BJ (cell line): Measurements from ENCODE around the gene DIS3L2. TPM values are rescaled to one million over a fixed set of nuclear protein-coding genes. Genes with fewer than 3 reads are reported as not detected.

ENCODE experiments used
- CTCF ChIA-PET: fragments of 350-600 bp; formaldehyde crosslinking; extraction: SDS; loops from one replicate; lab custom pipeline; 2021; ENCODE audit warnings: antibody characterized with exemption, inconsistent platforms; lab: Yijun Ruan, JAX
- POLR2A ChIA-PET: fragments of 300-600 bp; sonication (Branson Sonifier 250); formaldehyde crosslinking; extraction: SDS; loops from one replicate; lab custom pipeline; 2021; ENCODE audit warnings: antibody characterized with exemption; lab: Charles Lee
- DNase-seq: peaks from one replicate; pipeline ENCODE4 v3.0.0-alpha.2; 2011; ENCODE audit warnings: low read depth
- H3K27me3 ChIP-seq: 2 replicates; pipeline ENCODE4 v1.6.0; 2011; ENCODE audit warnings: low read length; ENCODE audit not compliant: control insufficient read depth, insufficient read depth
- H3K36me3 ChIP-seq: 2 replicates; pipeline ENCODE4 v1.5.1; 2011; ENCODE audit warnings: low read length; ENCODE audit not compliant: control insufficient read depth, insufficient read depth
- H3K4me3 ChIP-seq: 2 replicates; pipeline ENCODE4 v1.5.1; 2011; ENCODE audit warnings: low read depth, mild to moderate bottlenecking, control low read depth, low read length
- polyA plus RNA-seq: library from polyadenylated mRNA; depleted of rRNA; stranded (reverse); fragments of >200 nt; gene quantifications from 2 replicates; pipeline ENCODE4 v1.2.3, GENCODE V29; 2011
- TF ChIP-seq, protein P1 (sequence below): IDR thresholded peaks from 2 replicates; pipeline ENCODE4 v1.5.1; 2011; ENCODE audit warnings: low read depth, mild to moderate bottlenecking, control low read depth, inconsistent platforms, low read length, moderate library complexity; ENCODE audit not compliant: insufficient read depth

DIS3L2 gene
- polyA plus RNA-seq, 1 experiment: 12.4 TPM

DNA sequence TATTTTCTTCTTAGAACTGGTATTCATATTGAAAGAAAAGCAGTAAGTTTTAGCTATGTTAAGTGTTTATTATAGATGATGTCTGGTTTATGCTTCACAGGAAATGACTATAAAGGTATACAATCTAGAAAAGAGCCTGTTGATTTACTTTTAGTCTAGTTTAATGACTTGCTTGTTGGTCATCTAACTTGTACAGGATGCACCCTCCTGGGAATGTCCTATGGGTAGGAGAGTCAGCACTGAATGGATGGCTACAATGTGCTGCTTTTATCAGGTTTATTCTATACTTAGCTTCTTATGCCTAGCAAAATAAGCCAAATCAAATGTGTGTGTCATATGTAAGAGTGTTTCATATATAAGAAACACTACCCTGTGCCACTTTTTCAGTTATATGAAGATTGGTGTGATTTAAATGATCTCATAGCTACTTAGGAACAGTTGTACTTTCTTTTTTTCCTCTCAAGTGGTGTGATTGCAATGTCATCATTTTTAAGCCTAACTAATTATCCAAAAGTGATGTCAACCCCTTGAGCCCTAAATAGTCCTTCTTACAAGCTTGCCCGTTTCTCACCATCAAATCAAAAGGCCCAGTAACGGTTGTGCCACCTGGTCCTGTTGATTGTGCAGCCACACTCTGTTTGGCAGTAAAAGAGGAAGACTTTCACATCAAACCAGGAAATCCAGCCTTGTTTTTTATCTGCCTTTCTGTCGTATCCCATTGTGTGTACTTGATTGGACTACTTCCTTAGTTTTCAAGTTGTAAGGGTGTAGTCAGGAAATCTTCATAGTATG lies 176.0 kb downstream of the DIS3L2 start:
- ChIA-PET POLR2A (no interaction called here), CTCF (interaction anchor here (1.5 to 6.5 kb wide), 2 partner anchors 25 to 213 kb away, joined by 3 to 69 read pairs; partner anchors contain the start of gene NPPC)
- Histone ChIP-seq H3K4me3 (no peak overlapping the region), H3K36me3 (no peaks in the 10 kb centered on the region; the same call in 1 of the 2 replicates), H3K27me3 (no peaks in the 10 kb centered on the region)
- TF ChIP-seq, protein P1, sequence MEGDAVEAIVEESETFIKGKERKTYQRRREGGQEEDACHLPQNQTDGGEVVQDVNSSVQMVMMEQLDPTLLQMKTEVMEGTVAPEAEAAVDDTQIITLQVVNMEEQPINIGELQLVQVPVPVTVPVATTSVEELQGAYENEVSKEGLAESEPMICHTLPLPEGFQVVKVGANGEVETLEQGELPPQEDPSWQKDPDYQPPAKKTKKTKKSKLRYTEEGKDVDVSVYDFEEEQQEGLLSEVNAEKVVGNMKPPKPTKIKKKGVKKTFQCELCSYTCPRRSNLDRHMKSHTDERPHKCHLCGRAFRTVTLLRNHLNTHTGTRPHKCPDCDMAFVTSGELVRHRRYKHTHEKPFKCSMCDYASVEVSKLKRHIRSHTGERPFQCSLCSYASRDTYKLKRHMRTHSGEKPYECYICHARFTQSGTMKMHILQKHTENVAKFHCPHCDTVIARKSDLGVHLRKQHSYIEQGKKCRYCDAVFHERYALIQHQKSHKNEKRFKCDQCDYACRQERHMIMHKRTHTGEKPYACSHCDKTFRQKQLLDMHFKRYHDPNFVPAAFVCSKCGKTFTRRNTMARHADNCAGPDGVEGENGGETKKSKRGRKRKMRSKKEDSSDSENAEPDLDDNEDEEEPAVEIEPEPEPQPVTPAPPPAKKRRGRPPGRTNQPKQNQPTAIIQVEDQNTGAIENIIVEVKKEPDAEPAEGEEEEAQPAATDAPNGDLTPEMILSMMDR: no peak
- DNase-seq: no peak

DNA sequence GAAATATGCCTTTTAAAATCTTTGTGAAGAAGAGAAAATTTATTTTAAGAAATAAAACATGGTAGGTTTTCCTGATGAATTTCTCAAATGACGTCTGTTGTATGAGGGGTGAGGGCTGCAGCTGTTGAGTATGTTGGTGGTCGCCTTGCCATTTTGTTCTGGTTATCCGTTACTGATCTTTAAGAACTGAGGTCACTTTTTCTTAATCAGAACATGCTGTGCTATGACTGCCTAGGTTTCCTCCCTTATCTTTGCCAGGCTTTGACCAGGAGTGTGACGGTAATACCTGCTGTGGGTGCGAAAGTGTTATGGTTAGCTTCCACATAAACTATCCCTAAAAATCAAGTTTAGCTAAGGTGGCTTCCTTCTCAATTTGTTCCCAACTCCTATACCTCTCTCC lies 176.9 kb downstream of the DIS3L2 start:
- TF ChIP-seq, protein P1: no peak
- CTCF ChIA-PET: interaction anchor here (6.5 kb wide), 1 partner anchor 213 kb away, joined by 69 read pairs; the partner anchor contains the start of gene NPPC
- no peaks in the 10 kb centered on the region for H3K36me3 ChIP-seq
- no peak overlapping the region for H3K4me3 ChIP-seq
- no peak for DNase-seq
- POLR2A ChIA-PET: no interaction called here
- H3K27me3 ChIP-seq: no peaks in the 10 kb centered on the region

DNA sequence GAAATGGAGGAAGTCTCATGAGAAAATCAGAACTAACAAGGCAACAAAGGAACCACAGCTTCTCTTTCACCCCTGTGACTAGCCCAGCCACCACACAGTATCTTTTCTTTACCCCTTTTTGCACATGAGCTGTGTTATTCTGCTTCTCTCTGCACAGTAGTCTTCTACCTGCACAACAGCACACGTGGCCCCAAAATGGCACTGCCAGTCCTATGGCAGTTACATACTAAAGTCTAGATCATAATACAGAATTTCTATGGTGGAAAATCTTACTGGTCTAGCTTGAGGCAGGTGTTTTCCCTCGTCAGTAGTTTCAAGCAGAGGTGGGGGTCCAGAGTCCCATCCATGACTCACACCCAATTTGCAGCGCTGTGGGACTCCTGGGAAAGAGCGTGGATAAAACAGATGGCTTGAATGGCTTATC lies 177.7 kb downstream of the DIS3L2 start:
- Histone ChIP-seq H3K4me3 (no peak overlapping the region), H3K27me3 (no peaks in the 10 kb centered on the region), H3K36me3 (no peaks in the 10 kb centered on the region)
- ChIA-PET POLR2A (no interaction called here), CTCF (interaction anchor here (2.4 to 6.5 kb wide), 2 partner anchors 13 to 214 kb away, joined by 7 to 69 read pairs; partner anchors contain the start of gene NPPC)
- TF ChIP-seq, protein P1: no peak
- DNase-seq: no peak

DNA sequence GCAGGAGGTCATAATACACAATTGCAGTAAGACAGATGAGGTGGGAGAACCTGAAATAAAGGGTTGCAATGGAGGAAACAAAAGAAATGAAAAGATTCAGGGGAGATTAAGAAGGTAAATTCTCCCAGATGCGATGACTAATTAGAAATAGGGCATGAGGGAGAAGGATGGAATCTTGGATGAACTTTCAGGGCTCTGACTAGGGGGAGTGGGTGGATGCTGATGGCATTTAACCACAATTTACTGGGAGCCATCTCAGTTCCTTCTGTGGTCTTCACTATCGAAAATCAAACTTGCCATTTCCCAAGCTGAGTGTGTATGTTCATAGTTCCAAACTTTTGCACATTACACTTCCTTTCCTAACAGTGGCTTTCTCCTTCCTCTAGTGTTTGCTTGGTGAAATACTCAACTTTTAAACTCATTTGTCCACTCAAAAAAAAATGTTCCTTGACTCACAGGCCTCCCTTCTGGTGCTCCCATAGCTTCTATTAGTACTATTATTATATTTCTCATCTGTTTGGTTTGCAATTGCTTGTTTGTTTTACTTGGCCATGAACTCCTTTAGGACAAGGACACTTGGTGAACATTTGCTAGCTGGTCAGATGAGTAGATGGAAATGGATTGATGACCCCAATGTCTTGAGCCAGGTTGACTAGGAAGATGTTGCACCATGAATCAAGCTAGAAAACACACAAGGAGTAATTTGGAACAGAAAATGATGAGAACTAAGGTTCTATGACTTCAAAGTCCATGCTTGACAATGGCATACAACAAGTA lies 178.5 kb downstream of the DIS3L2 start:
- no peak for DNase-seq
- POLR2A ChIA-PET: no interaction called here
- no peaks in the 10 kb centered on the region for H3K27me3 ChIP-seq
- CTCF ChIA-PET: interaction anchor here (0.6 to 6.5 kb wide), 8 partner anchors 9 to 234 kb away, joined by 3 to 69 read pairs (median 4); partner anchors contain the start of gene NPPC
- no peak overlapping the region for H3K4me3 ChIP-seq
- TF ChIP-seq, protein P1: no peak
- H3K36me3 ChIP-seq: no peaks in the 10 kb centered on the region

DNA sequence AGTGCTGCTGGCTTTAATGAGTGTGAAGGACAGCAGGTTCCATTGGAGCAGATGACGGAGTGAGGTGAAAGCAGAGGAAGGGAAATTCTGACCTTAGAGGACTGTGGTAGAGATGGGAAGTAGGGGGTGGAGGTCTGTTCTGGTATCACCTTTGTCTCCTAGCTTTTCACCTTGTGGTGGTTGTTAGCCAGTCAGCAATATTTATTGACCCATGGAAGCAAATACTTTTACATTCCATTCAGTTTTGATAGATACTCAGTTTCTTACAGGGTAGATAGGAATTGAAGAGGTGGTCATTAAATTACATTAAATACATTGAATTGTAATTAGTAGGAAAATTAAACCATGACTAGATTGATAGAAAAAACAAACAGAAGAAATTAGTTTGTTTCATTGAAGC lies 180.1 kb downstream of the DIS3L2 start:
- Histone ChIP-seq H3K27me3 (no peaks in the 10 kb centered on the region), H3K4me3 (no peak overlapping the region), H3K36me3 (no peaks in the 10 kb centered on the region)
- TF ChIP-seq, protein P1: no peak
- no peak for DNase-seq
- ChIA-PET CTCF (interaction anchor here (0.8 to 6.5 kb wide), 12 partner anchors 15 to 241 kb away, joined by 3 to 69 read pairs (median 6); partner anchors contain the start of gene NPPC), POLR2A (no interaction called here)
